H9 (cell line): ENCODE results near the gene ZSCAN5A. TPM values are rescaled to one million over a fixed set of nuclear protein-coding genes. Genes with fewer than 3 reads are reported as not detected.

Experiments
- DNase-seq: peaks from one replicate; pipeline ENCODE4 v3.0.0-alpha.2; 2017
- H2AFZ ChIP-seq: one replicate; pipeline ENCODE4 v1.6.1; 2013; ENCODE audit warnings: mild to moderate bottlenecking, low read length, control low read depth, moderate library complexity
- H2AK5ac ChIP-seq: 2 replicates; pipeline ENCODE4 v1.6.1; 2013; ENCODE audit warnings: low read length, control low read depth, mixed read lengths; ENCODE audit not compliant: insufficient read length
- H2BK120ac ChIP-seq: one replicate; pipeline ENCODE4 v1.6.1; 2013; ENCODE audit warnings: low read depth, mild to moderate bottlenecking, low read length, control low read depth, inconsistent platforms; ENCODE audit not compliant: poor library complexity, severe bottlenecking
- H2BK12ac ChIP-seq: 2 replicates; pipeline ENCODE4 v1.6.1; 2013; ENCODE audit warnings: low read length, control low read depth, mixed read lengths, low read depth; ENCODE audit not compliant: insufficient read length
- H2BK15ac ChIP-seq: 2 replicates; pipeline ENCODE4 v1.6.1; 2013; ENCODE audit warnings: low read depth, low read length, control low read depth
- H2BK20ac ChIP-seq: one replicate; pipeline ENCODE4 v1.6.1; 2013; ENCODE audit warnings: low read depth, mild to moderate bottlenecking, low read length, control low read depth, inconsistent platforms; ENCODE audit not compliant: poor library complexity, severe bottlenecking
- H2BK5ac ChIP-seq: 2 replicates; pipeline ENCODE4 v1.6.1; 2013; ENCODE audit warnings: low read length, control low read depth, mixed read lengths; ENCODE audit not compliant: insufficient read length
- H3K14ac ChIP-seq: 2 replicates; pipeline ENCODE4 v1.6.1; 2013; ENCODE audit warnings: low read length, control low read depth; ENCODE audit not compliant: insufficient read depth
- H3K18ac ChIP-seq: 2 replicates; pipeline ENCODE4 v1.6.1; 2013; ENCODE audit warnings: low read depth, mild to moderate bottlenecking, mixed read lengths, low read length, control low read depth; ENCODE audit not compliant: insufficient read length
- H3K23ac ChIP-seq: 2 replicates; pipeline ENCODE4 v1.6.1; 2013; ENCODE audit warnings: low read length, control low read depth, mixed read lengths, low read depth; ENCODE audit not compliant: insufficient read length
- H3K23me2 ChIP-seq: 2 replicates; pipeline ENCODE4 v1.6.1; 2013; ENCODE audit warnings: low read depth, mild to moderate bottlenecking, mixed read lengths, low read length, control low read depth; ENCODE audit not compliant: insufficient read length, poor library complexity, severe bottlenecking
- H3K27ac ChIP-seq: 2 replicates; pipeline ENCODE4 v1.5.1; 2013; ENCODE audit warnings: low read length, control low read depth, mixed read lengths, low read depth; ENCODE audit not compliant: insufficient read length
- H3K27me3 ChIP-seq: 2 replicates; pipeline ENCODE4 v1.6.1; 2013; ENCODE audit warnings: low read length, control low read depth, inconsistent platforms; ENCODE audit not compliant: insufficient read depth
- H3K4ac ChIP-seq: 2 replicates; pipeline ENCODE4 v1.6.1; 2013; ENCODE audit warnings: low read depth, mild to moderate bottlenecking, control low read depth, inconsistent platforms, low read length, moderate library complexity
- H3K4me1 ChIP-seq: 2 replicates; pipeline ENCODE4 v1.6.1; 2013; ENCODE audit warnings: low read length, control low read depth, inconsistent platforms; ENCODE audit not compliant: insufficient read depth
- H3K4me2 ChIP-seq: 2 replicates; pipeline ENCODE4 v1.6.1; 2013; ENCODE audit warnings: low read length, control low read depth, mixed read lengths; ENCODE audit not compliant: insufficient read length, insufficient read depth
- H3K56ac ChIP-seq: 2 replicates; pipeline ENCODE4 v1.6.1; 2013; ENCODE audit warnings: low read depth, mild to moderate bottlenecking, mixed read lengths, low read length, control low read depth; ENCODE audit not compliant: insufficient read length
- H3K79me1 ChIP-seq: 2 replicates; pipeline ENCODE4 v1.6.1; 2013; ENCODE audit warnings: low read depth, mild to moderate bottlenecking, moderate library complexity, low read length, control low read depth, inconsistent platforms; ENCODE audit not compliant: insufficient read depth, poor library complexity, severe bottlenecking
- H3K79me2 ChIP-seq: 2 replicates; pipeline ENCODE4 v1.6.1; 2013; ENCODE audit warnings: low read length, control low read depth, inconsistent platforms; ENCODE audit not compliant: insufficient read depth
- H3K9ac ChIP-seq: 2 replicates; pipeline ENCODE4 v1.6.1; 2013; ENCODE audit warnings: low read length, control low read depth, mixed read lengths; ENCODE audit not compliant: insufficient read length; ENCODE audit errors: extremely low read depth
- H3K9me3 ChIP-seq: one replicate; pipeline ENCODE4 v1.6.1; 2013; ENCODE audit warnings: low read depth, low read length, inconsistent platforms; ENCODE audit not compliant: control insufficient read depth
- H3T11ph ChIP-seq: one replicate; pipeline ENCODE4 v1.6.1; 2013; ENCODE audit warnings: mild to moderate bottlenecking, low read length, control low read depth, inconsistent platforms
- H4K20me1 ChIP-seq: one replicate; pipeline ENCODE4 v1.6.1; 2013; ENCODE audit not compliant: control insufficient read depth, insufficient read length, insufficient read depth
- H4K5ac ChIP-seq: 2 replicates; pipeline ENCODE4 v1.6.1; 2013; ENCODE audit warnings: low read depth, mild to moderate bottlenecking, mixed read lengths, low read length, control low read depth; ENCODE audit not compliant: insufficient read length
- H4K8ac ChIP-seq: replicated peaks from 2 replicates; pipeline ENCODE4 v1.6.1; 2013; ENCODE audit warnings: low read length, control low read depth, mixed read lengths, low read depth; ENCODE audit not compliant: insufficient read length
- H4K91ac ChIP-seq: 2 replicates; pipeline ENCODE4 v1.6.1; 2013; ENCODE audit warnings: low read depth, mild to moderate bottlenecking, moderate library complexity, mixed read lengths, low read length, control low read depth; ENCODE audit not compliant: insufficient read length
- H3K27ac Mint-ChIP-seq, 3 experiments: 2 replicates in 2 of 3; 3 replicates in 1 of 3; pipeline ENCODE4 v1.8.0; 2020 to 2021; ENCODE audit warnings: mixed read lengths in 3 of 3, mild to moderate bottlenecking in 1 of 3, moderate library complexity in 1 of 3
- H3K27me3 Mint-ChIP-seq: 2 replicates; pipeline ENCODE4 v1.8.0; 2021; ENCODE audit warnings: low read depth, mild to moderate bottlenecking, moderate library complexity, mixed read lengths
- H3K36me3 Mint-ChIP-seq, 3 experiments: 2 replicates in 2 of 3; 3 replicates in 1 of 3; pipeline ENCODE4 v1.8.0; 2020 to 2021; ENCODE audit warnings: low read depth in 3 of 3, mixed read lengths in 3 of 3; ENCODE audit not compliant: insufficient read depth in 1 of 3
- H3K4me1 Mint-ChIP-seq, 2 experiments: 2 replicates each; pipeline ENCODE4 v1.8.0; 2020; ENCODE audit warnings: mixed read lengths in 2 of 2
- H3K4me3 Mint-ChIP-seq, 2 experiments: 2 replicates in 1 of 2; 3 replicates in 1 of 2; pipeline ENCODE4 v1.8.0; 2020 to 2021; ENCODE audit warnings: mild to moderate bottlenecking in 2 of 2, mixed read lengths in 2 of 2, moderate library complexity in 1 of 2
- H3K9me3 Mint-ChIP-seq, 2 experiments: 2 replicates in 1 of 2; 3 replicates in 1 of 2; pipeline ENCODE4 v1.8.0; 2020; ENCODE audit warnings: mild to moderate bottlenecking in 2 of 2, mixed read lengths in 2 of 2, moderate library complexity in 1 of 2
- WGBS: extraction: QIAGEN DNeasy Blood & Tissue Kit; methylation state at CpG from one replicate; pipeline ENCODE4 v1.1.7; 2013; ENCODE audit warnings: missing lambda C conversion rate, low lambda C conversion rate, mixed read lengths; ENCODE audit not compliant: insufficient read length; ENCODE audit errors: extremely low coverage; 5-methylcytosine and 5-hydroxymethylcytosine counted together
- total RNA-seq: library from RNA; stranded (reverse); gene quantifications from 2 replicates; pipeline ENCODE4 v1.2.1, GENCODE V29; 2021
- TF ChIP-seq, protein P1 (sequence below): fragments of 200-600 bp; sonication (generic); conservative IDR thresholded peaks from 3 replicates; pipeline ENCODE4 v1.8.0; 2021; ENCODE audit warnings: antibody characterized with exemption, mild to moderate bottlenecking

Gene ZSCAN5A
- total RNA-seq, 1 experiment from 2014 or later, result 12.5 TPM

DNA sequence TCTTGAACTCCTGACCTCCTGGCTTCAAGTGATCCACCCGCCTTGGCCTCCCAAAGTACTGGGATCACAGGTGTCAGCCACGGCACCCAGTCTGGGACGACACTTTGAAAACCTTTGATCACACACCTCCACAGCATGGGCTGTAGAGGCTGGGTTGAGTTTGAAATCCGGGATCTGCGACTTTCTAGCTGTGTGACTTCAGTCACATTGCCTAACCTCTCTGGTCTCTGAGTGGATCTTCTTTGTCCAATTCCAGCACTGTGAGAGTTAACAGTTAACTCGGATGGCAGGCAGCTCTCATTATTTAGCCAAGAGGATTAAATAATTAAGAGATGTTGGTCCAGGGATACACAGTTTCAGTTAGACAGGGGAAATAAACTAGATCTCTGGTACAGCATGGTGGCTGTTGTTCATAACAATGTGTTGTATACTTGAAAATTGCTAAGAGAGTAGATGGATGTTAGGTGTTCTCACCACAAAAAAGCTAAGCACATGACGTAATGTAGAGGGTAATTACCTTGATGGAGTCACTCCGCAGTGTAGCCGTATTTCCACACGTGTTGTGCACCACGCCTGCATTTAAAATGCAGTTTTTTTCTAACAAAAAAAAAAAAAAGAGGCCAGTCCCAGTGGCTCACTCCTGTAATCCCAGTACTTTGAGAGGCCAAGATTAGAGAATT is 136.9 kb downstream of the ZSCAN5A start:
- H3K4me1 ChIP-seq, result no peaks in the 10 kb centered on the region
- H3K27me3 ChIP-seq, result no peaks in the 10 kb centered on the region
- no peaks in the 10 kb centered on the region for H3K79me2 ChIP-seq
- no peak overlapping the region for H4K8ac ChIP-seq
- no peak overlapping the region for H3K4ac ChIP-seq
- no peak overlapping the region for H3T11ph ChIP-seq
- no peak overlapping the region for H3K18ac ChIP-seq
- TF ChIP-seq, protein P1, sequence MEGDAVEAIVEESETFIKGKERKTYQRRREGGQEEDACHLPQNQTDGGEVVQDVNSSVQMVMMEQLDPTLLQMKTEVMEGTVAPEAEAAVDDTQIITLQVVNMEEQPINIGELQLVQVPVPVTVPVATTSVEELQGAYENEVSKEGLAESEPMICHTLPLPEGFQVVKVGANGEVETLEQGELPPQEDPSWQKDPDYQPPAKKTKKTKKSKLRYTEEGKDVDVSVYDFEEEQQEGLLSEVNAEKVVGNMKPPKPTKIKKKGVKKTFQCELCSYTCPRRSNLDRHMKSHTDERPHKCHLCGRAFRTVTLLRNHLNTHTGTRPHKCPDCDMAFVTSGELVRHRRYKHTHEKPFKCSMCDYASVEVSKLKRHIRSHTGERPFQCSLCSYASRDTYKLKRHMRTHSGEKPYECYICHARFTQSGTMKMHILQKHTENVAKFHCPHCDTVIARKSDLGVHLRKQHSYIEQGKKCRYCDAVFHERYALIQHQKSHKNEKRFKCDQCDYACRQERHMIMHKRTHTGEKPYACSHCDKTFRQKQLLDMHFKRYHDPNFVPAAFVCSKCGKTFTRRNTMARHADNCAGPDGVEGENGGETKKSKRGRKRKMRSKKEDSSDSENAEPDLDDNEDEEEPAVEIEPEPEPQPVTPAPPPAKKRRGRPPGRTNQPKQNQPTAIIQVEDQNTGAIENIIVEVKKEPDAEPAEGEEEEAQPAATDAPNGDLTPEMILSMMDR, result no peak
- no peak overlapping the region for H2BK20ac ChIP-seq
- no peak overlapping the region for H3K27ac ChIP-seq
- no CpG with 5 or more reads among the region's 11 CpGs for WGBS
- peaks cover 0 to 18% of the 10 kb centered on the region in 2 experiments; a peak in 2 of 5 replicates for H3K9me3 Mint-ChIP-seq
- no peak overlapping the region for H3K23ac ChIP-seq
- H2BK12ac ChIP-seq, result no peak overlapping the region
- H3K4me1 Mint-ChIP-seq, result peaks cover 4 to 13% of the 10 kb centered on the region in 2 experiments; a peak in 3 of 4 replicates
- H3K4me2 ChIP-seq, result no peak overlapping the region
- no peak overlapping the region for H2BK120ac ChIP-seq
- no peak overlapping the region for H3K56ac ChIP-seq
- no peaks in the 10 kb centered on the region for H4K20me1 ChIP-seq
- H2AFZ ChIP-seq, result no peak overlapping the region
- no peak overlapping the region for H2BK5ac ChIP-seq
- no peaks in the 10 kb centered on the region for H3K36me3 Mint-ChIP-seq
- H2BK15ac ChIP-seq, result no peak overlapping the region
- no peak overlapping the region for H3K27ac Mint-ChIP-seq
- H3K27me3 Mint-ChIP-seq, result peaks cover 6% of the 10 kb centered on the region
- H3K9me3 ChIP-seq, result no peaks in the 10 kb centered on the region
- H4K91ac ChIP-seq, result no peak overlapping the region
- H3K14ac ChIP-seq, result no peak overlapping the region
- peaks cover 3% of the 10 kb centered on the region for H3K23me2 ChIP-seq
- H4K5ac ChIP-seq, result no peak overlapping the region
- H3K9ac ChIP-seq, result no peak overlapping the region
- H3K79me1 ChIP-seq, result no peaks in the 10 kb centered on the region
- no peak for DNase-seq
- H2AK5ac ChIP-seq, result no peak overlapping the region
- no peak overlapping the region for H3K4me3 Mint-ChIP-seq
